DMS 273 (cell line): ENCODE measurements around the gene STPG2.

ENCODE experiments used
- DNase-seq: peaks from one replicate; lab custom pipeline; 2025; ENCODE audit not compliant: unreplicated experiment; lab: John Stamatoyannopoulos, UW

STPG2 gene

GRCh38 chr4:97836662-97837061, 306.6 kb downstream of the STPG2 start:
- no peak for DNase-seq

- DNase-seq = no peak
Observed at GRCh38 chr4:97828646-97829045, 314.6 kb downstream of the STPG2 start.

GRCh38 chr4:97819294-97819693, 324.0 kb downstream of the STPG2 start:
- DNase-seq = no peak

- DNase-seq = no peak
Observed at GRCh38 chr4:97812768-97813167, 330.5 kb downstream of the STPG2 start.

GRCh38 chr4:97786306-97786920, 356.9 kb downstream of the STPG2 start:
- DNase-seq = no peak

GRCh38 chr4:97778174-97778573, 365.1 kb downstream of the STPG2 start:
- DNase-seq = no peak

- no peak for DNase-seq
Observed at GRCh38 chr4:97774347-97774989, 368.8 kb downstream of the STPG2 start.

GRCh38 chr4:97770222-97770621, 373.1 kb downstream of the STPG2 start:
- no peak for DNase-seq

- DNase-seq = no peak
Observed at GRCh38 chr4:97762115-97762512, 381.2 kb downstream of the STPG2 start.

GRCh38 chr4:97761445-97762114, 381.7 kb downstream of the STPG2 start:
- no peak for DNase-seq

- no peak for DNase-seq
Observed at GRCh38 chr4:97759785-97760184, 383.5 kb downstream of the STPG2 start.

GRCh38 chr4:97752599-97752998, 390.7 kb downstream of the STPG2 start:
- no peak for DNase-seq

GRCh38 chr4:97747945-97748344, 395.3 kb downstream of the STPG2 start:
- DNase-seq = no peak

- peak; percentile 49 for DNase-seq
Observed at GRCh38 chr4:97720869-97721432, 422.3 kb downstream of the STPG2 start.

GRCh38 chr4:97691111-97691605, 452.1 kb downstream of the STPG2 start:
- DNase-seq = no peak

GRCh38 chr4:97670703-97671269, 472.5 kb downstream of the STPG2 start:
- DNase-seq = no peak

GRCh38 chr4:97665553-97665952, 477.7 kb downstream of the STPG2 start:
- DNase-seq = no peak

- DNase-seq = no peak
Observed at GRCh38 chr4:97664741-97665140, 478.5 kb downstream of the STPG2 start.

- DNase-seq = no peak
Observed at GRCh38 chr4:97662133-97662532, 481.1 kb downstream of the STPG2 start.

- no peak for DNase-seq
Observed at GRCh38 chr4:97656044-97656720, 487.1 kb downstream of the STPG2 start.

- no peak for DNase-seq
Observed at GRCh38 chr4:97653701-97654100, 489.6 kb downstream of the STPG2 start.
